Spinal cord (tissue), 10 donors: ENCODE data around the gene MRFAP1L1. TPM values are rescaled to one million over a fixed set of nuclear protein-coding genes. Genes with fewer than 3 reads are reported as not detected.
A peak's percentile ranks its signal among the peaks of the same experiment; 100 is the strongest.

Experiments used
- DNase-seq, 6 donors: peaks; one replicate each; pipeline versions ENCODE4 v3.0.0 to v3.0.0-alpha.2; 2013 to 2015; ENCODE audit warnings: low spot score in 6 of 6, low read depth in 4 of 6
- H3K27ac ChIP-seq: one replicate; pipeline ENCODE4 v1.5.1; 2013; ENCODE audit warnings: low read depth, low read length, control low read depth
- H3K27me3 ChIP-seq: one replicate; pipeline ENCODE4 v1.6.1; 2013; ENCODE audit warnings: low read length; ENCODE audit not compliant: control insufficient read depth, insufficient read depth
- H3K36me3 ChIP-seq: one replicate; pipeline ENCODE4 v1.6.1; 2013; ENCODE audit warnings: low read length; ENCODE audit not compliant: control insufficient read depth, insufficient read depth
- H3K4me1 ChIP-seq: one replicate; pipeline ENCODE4 v1.6.1; 2013; ENCODE audit warnings: low read length; ENCODE audit not compliant: control insufficient read depth, insufficient read depth
- H3K4me3 ChIP-seq: one replicate; pipeline ENCODE4 v1.5.1; 2013; ENCODE audit warnings: low read depth, low read length, control low read depth
- H3K9me3 ChIP-seq: one replicate; pipeline ENCODE4 v1.6.1; 2013; ENCODE audit warnings: low read length; ENCODE audit not compliant: control insufficient read depth, insufficient read depth
- WGBS: methylation state at CpG from one replicate; pipeline ENCODE4 v1.1.5; 2013; ENCODE audit warnings: missing lambda C conversion rate; ENCODE audit not compliant: insufficient coverage; 5-methylcytosine and 5-hydroxymethylcytosine counted together
- polyA plus RNA-seq, 2 donors: library from polyadenylated mRNA; unstranded; fragments of 120-200 nt; gene quantifications; one replicate each; pipeline ENCODE4 v1.2.1, GENCODE V29; 2013; ENCODE audit not compliant: insufficient read length in 2 of 2
- total RNA-seq, 2 donors: library from RNA; depleted of rRNA in 1 of 2; stranded (reverse); fragments of 120-200 nt in 1 of 2; fragments of >200 nt in 1 of 2; gene quantifications; one replicate each; pipeline versions ENCODE4 v1.2.3 to v1.2.4, GENCODE V29; 2013 to 2014
- donor health status: healthy.

The MRFAP1L1 gene
- total and polyA plus RNA-seq, 4 donors: 78.8 to 163 (median 129) TPM

DNA sequence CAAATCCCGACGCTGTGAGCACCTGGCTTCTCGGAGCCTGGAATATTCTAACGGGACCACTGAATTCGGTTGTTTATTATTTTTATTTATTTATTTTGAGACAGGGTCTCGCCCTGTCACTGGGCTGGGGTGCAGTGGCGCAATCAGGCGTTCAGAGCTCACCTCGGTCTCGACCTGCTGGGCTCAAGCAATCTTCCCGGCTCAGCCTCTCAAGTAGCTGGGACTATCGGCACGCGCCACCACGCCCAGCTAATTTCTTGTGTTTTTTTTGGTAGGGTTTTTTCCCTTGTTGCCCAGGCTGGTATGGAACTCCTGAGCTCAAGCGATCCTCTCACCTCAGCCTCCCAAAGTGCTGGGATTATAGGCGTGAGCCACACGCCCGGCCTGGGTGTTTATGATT lies 37.5 kb downstream of the MRFAP1L1 start:
- no peak overlapping the region for H3K4me3 ChIP-seq
- no peak overlapping the region for H3K27ac ChIP-seq
- H3K9me3 ChIP-seq: no peaks in the 10 kb centered on the region
- 95% methylated on average over 13 of the region's 19 CpGs for WGBS
- peaks cover 22% of the 10 kb centered on the region for H3K36me3 ChIP-seq
- peaks cover 20% of the 10 kb centered on the region for H3K4me1 ChIP-seq
- no peaks in the 10 kb centered on the region for H3K27me3 ChIP-seq
- DNase-seq: no peak

GRCh38 chr4:6671648-6672047 lies 38.0 kb downstream of the MRFAP1L1 start:
- H3K4me3 ChIP-seq: no peak overlapping the region
- 71% methylated on average over 1 of the region's 1 CpG for WGBS
- no peaks in the 10 kb centered on the region for H3K27me3 ChIP-seq
- H3K4me1 ChIP-seq: peaks cover 15% of the 10 kb centered on the region
- peaks cover 17% of the 10 kb centered on the region for H3K36me3 ChIP-seq
- H3K27ac ChIP-seq: no peak overlapping the region
- H3K9me3 ChIP-seq: no peaks in the 10 kb centered on the region
- DNase-seq: no peak

DNA sequence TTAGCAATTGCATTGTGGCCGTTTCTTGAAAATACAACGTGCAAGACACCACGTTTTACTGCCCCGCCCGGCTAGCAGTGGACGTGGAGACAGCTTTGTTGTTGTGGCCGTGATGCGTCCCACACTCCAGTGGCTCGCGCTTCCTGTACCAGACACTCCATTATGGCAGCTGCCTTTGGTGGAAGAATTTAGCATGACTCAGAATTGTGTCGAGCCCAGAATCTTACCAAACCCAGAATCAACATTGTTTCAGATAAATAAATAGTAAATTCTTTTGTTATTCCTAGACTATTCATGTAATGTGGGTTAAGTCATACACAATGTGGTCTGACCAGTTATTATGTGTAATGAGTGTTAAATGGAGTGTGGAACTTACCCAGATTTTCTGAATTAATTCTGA lies 41.3 kb downstream of the MRFAP1L1 start:
- H3K27me3 ChIP-seq: peaks cover 25% of the 10 kb centered on the region
- no peak overlapping the region for H3K4me3 ChIP-seq
- no peaks in the 10 kb centered on the region for H3K9me3 ChIP-seq
- H3K27ac ChIP-seq: no peak overlapping the region
- 95% methylated on average over 10 of the region's 11 CpGs for WGBS
- H3K36me3 ChIP-seq: peaks cover 17% of the 10 kb centered on the region
- H3K4me1 ChIP-seq: peaks cover 15% of the 10 kb centered on the region
- DNase-seq: no peak

DNA sequence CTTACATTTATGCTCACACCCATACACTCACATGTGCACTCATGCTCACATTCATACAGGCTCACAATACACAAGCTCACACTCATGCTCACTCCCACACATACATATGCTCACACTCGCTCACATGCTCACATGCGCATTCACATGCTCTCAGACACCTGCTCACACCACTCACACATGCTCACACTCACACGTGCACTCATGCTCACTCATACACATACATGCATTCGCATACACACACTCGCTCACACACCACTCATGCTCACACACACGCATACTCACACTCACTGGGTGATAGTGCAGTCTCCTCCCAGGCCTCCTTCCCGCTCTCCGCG lies 44.4 kb downstream of the MRFAP1L1 start:
- 100% methylated on average over 6 of the region's 9 CpGs for WGBS
- H3K36me3 ChIP-seq: peaks cover 17% of the 10 kb centered on the region
- peaks cover 38% of the 10 kb centered on the region for H3K27me3 ChIP-seq
- H3K27ac ChIP-seq: no peak overlapping the region
- peaks cover 9% of the 10 kb centered on the region for H3K4me1 ChIP-seq
- DNase-seq: no peak
- H3K9me3 ChIP-seq: no peaks in the 10 kb centered on the region
- H3K4me3 ChIP-seq: no peak overlapping the region

DNA sequence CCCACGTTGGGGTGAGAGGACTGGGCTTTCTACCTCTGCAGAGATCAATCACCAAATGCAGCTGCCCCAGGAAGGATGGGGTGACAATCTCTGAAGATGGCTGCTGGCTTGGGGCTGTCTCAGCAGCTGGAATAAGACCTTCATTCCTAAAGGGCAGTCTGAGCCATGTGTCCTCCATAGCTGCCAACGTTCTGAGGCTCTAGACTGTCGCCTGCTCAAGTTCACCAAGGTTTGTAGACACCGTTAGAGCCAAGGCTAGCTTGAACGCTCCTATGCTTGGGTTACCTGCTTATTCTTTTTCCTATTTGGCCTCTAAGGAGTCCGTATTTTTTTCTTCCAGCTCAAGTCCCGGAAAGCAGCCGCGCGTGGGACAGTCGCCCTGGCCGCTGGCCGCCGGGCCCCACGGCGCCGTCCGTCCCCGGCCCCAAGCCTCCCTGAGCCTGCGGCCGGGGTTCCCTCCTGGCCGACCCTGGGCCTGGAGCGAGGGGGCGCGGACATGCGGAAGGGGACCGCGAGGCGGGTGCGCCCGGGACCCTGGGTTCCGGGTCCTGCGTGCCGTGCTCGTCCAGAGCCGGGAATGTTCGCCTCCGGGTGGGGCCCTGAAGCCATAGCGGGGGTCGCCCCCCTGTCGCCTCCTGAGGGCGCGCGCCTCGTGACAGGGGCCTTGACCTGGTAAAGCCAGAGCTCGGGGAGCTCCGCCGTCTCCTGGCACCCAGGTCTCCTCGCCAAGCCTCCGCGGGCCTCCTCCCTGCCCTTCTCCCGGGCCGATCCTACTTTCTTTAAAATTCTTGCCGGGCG lies 45.9 kb downstream of the MRFAP1L1 start:
- peaks cover 15% of the 10 kb centered on the region for H3K4me1 ChIP-seq
- H3K36me3 ChIP-seq: peaks cover 16% of the 10 kb centered on the region
- no peak for DNase-seq
- H3K4me3 ChIP-seq: no peak overlapping the region
- WGBS: 14% methylated on average over 55 of the region's 55 CpGs
- H3K27ac ChIP-seq: no peak overlapping the region
- peaks cover 46% of the 10 kb centered on the region for H3K27me3 ChIP-seq
- no peaks in the 10 kb centered on the region for H3K9me3 ChIP-seq

DNA sequence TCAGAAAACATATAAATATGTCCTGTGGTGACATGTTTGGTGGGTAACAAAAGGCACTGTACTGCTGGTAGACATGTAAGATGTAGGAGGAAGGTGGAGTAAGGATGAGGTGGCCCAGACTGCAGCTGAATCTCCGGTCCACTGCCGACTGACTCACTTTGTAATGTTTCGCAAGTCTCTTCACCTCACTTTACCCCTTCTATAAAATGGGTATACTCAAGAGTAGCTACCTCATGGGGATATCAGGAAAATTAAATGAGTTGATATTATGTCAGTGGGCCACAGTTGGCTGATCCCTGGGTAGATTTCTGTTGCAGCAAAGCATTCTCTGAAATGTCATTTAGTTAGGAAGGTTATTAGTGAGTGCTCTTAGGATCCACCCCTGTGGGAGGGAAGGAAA lies 47.1 kb downstream of the MRFAP1L1 start:
- peaks cover 54% of the 10 kb centered on the region for H3K27me3 ChIP-seq
- peaks cover 12% of the 10 kb centered on the region for H3K36me3 ChIP-seq
- no peaks in the 10 kb centered on the region for H3K9me3 ChIP-seq
- no peak overlapping the region for H3K27ac ChIP-seq
- peaks cover 27% of the 10 kb centered on the region for H3K4me1 ChIP-seq
- no CpG with 5 or more reads among the region's 3 CpGs for WGBS
- H3K4me3 ChIP-seq: no peak overlapping the region
- no peak for DNase-seq

DNA sequence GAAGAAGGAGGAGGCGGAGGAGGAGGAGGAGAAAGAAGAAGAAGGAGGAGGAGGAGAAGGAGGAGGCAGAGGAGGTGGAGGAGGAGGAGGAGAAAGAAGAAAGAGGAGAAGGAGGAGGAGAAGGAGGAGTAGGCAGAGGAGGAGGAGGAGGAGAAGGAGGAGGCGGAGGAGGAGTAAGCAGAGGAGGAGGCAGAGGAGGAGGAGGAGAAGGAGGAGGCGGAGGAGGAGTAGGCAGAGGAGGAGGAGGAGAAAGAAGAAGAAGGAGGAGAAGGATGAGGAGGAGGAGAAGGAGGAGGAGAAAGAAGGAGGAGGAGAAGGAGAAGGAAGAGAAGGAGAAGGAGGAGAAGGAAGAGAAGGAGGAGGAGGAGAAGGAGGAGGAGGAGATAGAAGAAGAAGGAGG lies 49.2 kb downstream of the MRFAP1L1 start:
- Histone ChIP-seq H3K9me3 (no peaks in the 10 kb centered on the region), H3K27me3 (peaks cover 52% of the 10 kb centered on the region), H3K27ac (no peak overlapping the region), H3K36me3 (peaks cover 5% of the 10 kb centered on the region), H3K4me1 (peaks cover 31% of the 10 kb centered on the region), H3K4me3 (no peak overlapping the region)
- 96% methylated on average over 3 of the region's 3 CpGs for WGBS
- DNase-seq: no peak

- H3K4me1 ChIP-seq: peaks cover 31% of the 10 kb centered on the region
- WGBS: 96% methylated on average over 2 of the region's 2 CpGs
- H3K27ac ChIP-seq: no peak overlapping the region
- H3K4me3 ChIP-seq: no peak overlapping the region
- H3K27me3 ChIP-seq: peaks cover 46% of the 10 kb centered on the region
- no peak for DNase-seq
- peaks cover 5% of the 10 kb centered on the region for H3K36me3 ChIP-seq
- no peaks in the 10 kb centered on the region for H3K9me3 ChIP-seq
These were observed 49.8 kb downstream of the MRFAP1L1 start for GRCh38 chr4:6659897-6660296.

- no peak overlapping the region for H3K27ac ChIP-seq
- H3K27me3 ChIP-seq: peaks cover 35% of the 10 kb centered on the region
- H3K36me3 ChIP-seq: peaks cover 5% of the 10 kb centered on the region
- peak in 2 of 6 donors; percentile 24 to 27 for DNase-seq
- 9% methylated on average over 45 of the region's 52 CpGs for WGBS
- H3K4me1 ChIP-seq: peaks cover 22% of the 10 kb centered on the region
- no peaks in the 10 kb centered on the region for H3K9me3 ChIP-seq
- peak overlapping the region; percentile 19 for H3K4me3 ChIP-seq
These were observed 51.0 kb downstream of the MRFAP1L1 start for GRCh38 chr4:6658597-6659075.

DNA sequence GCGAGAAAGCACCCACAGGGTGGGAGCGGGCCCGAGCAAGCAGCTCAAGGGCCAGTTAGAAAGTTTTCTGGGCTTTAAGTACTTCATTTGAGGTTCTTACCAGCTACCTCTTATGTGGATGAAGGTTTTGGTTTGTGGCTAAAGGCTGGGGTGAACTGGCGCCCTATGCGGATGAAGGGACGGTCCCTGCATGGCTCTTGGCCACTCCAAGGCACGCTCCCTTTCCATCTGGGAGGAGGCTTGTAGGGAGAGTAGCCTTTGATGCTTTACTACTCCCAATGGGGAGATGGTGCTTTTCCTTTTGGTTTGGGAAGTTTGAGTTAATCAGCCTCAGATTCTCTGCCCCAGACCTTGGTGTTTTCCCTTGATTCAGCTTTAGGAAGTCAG lies 51.5 kb downstream of the MRFAP1L1 start:
- H3K27ac ChIP-seq: no peak overlapping the region
- no peak overlapping the region for H3K4me3 ChIP-seq
- DNase-seq: no peak
- H3K4me1 ChIP-seq: peaks cover 22% of the 10 kb centered on the region
- H3K36me3 ChIP-seq: peaks cover 5% of the 10 kb centered on the region
- WGBS: 71% methylated on average over 7 of the region's 7 CpGs
- H3K9me3 ChIP-seq: no peaks in the 10 kb centered on the region
- H3K27me3 ChIP-seq: peaks cover 30% of the 10 kb centered on the region
